SK-N-SH (cell line): Measurements from ENCODE around the gene PRKG1. TPM values are rescaled to one million over a fixed set of nuclear protein-coding genes. Genes with fewer than 3 reads are reported as not detected.

Source experiments
- CTCF ChIA-PET: fragments of 300-600, 350-600 bp; formaldehyde crosslinking; extraction: SDS; loops from one replicate; lab custom pipeline; 2021; lab: Yijun Ruan, JAX
- POLR2A ChIA-PET: fragments of 350-600 bp; sonication (Branson Sonifier 250); formaldehyde crosslinking; extraction: SDS; loops from one replicate; lab custom pipeline; 2020; ENCODE audit warnings: antibody characterized with exemption, inconsistent platforms; lab: Yijun Ruan, JAX
- DNase-seq: peaks from one replicate; pipeline ENCODE4 v3.0.0; 2012
- H2AFZ ChIP-seq: fragments of 200-600 bp; sonication (generic); 2 replicates; pipeline ENCODE4 v1.8.1; 2016; ENCODE audit warnings: antibody characterized with exemption, mild to moderate bottlenecking, low read depth
- H3F3A ChIP-seq: fragments of 200-600 bp; sonication (generic); replicated peaks from 2 replicates; pipeline ENCODE3; 2016; ENCODE audit warnings: antibody characterized with exemption, mild to moderate bottlenecking; ENCODE audit not compliant: insufficient read depth
- H3K27ac ChIP-seq, 2 experiments: fragments of 200-500 bp in 1 of 2; fragments of 200-600 bp in 1 of 2; sonication (Bioruptor generic) in 1 of 2; sonication (generic), shearing (Covaris generic) in 1 of 2; 2 replicates each; pipeline versions ENCODE4 v1.5.1 to v1.6.1; 2014 to 2016; ENCODE audit warnings: low read depth in 2 of 2, inconsistent platforms in 1 of 2, low read length in 1 of 2, mild to moderate bottlenecking in 1 of 2, mixed read lengths in 1 of 2
- H3K27me3 ChIP-seq: fragments of 200-600 bp; sonication (generic), shearing (Covaris generic); 2 replicates; pipeline ENCODE4 v1.6.1; 2016; ENCODE audit warnings: mixed run types; ENCODE audit not compliant: insufficient read depth
- H3K36me3 ChIP-seq, 2 experiments: fragments of 200-500 bp in 1 of 2; fragments of 200-600 bp in 1 of 2; sonication (Bioruptor generic) in 1 of 2; sonication (generic) in 1 of 2; replicated peaks in 1 of 2; 2 replicates each; pipeline versions ENCODE3 to v1.5.1; 2014 to 2016; ENCODE audit warnings: low read length in 1 of 2, mild to moderate bottlenecking in 1 of 2; ENCODE audit not compliant: insufficient read depth in 2 of 2, control insufficient read depth in 1 of 2
- H3K4me1 ChIP-seq, 2 experiments: fragments of 200-500 bp in 1 of 2; fragments of 200-600 bp in 1 of 2; sonication (Bioruptor generic) in 1 of 2; sonication (generic), shearing (Covaris generic) in 1 of 2; 2 replicates each; pipeline versions ENCODE4 v1.5.1 to v1.6.1; 2014 to 2016; ENCODE audit warnings: low read depth in 1 of 2, low read length in 1 of 2, mixed run types in 1 of 2; ENCODE audit not compliant: insufficient read depth in 2 of 2, control insufficient read depth in 1 of 2
- H3K4me2 ChIP-seq: fragments of 200-600 bp; sonication (generic), shearing (Covaris generic); 2 replicates; pipeline ENCODE4 v1.6.1; 2017; ENCODE audit warnings: mixed run types
- H3K4me3 ChIP-seq, 2 experiments: fragments of 200-500 bp in 1 of 2; fragments of 200-600 bp in 1 of 2; sonication (Bioruptor generic) in 1 of 2; sonication (generic), shearing (Covaris generic) in 1 of 2; 2 replicates each; pipeline versions ENCODE4 v1.5.1 to v1.8.1; 2014 to 2016; ENCODE audit warnings: low read depth in 2 of 2, inconsistent platforms in 1 of 2, low read length in 1 of 2, mild to moderate bottlenecking in 1 of 2, mixed read lengths in 1 of 2, moderate library complexity in 1 of 2
- H3K79me2 ChIP-seq: fragments of 200-600 bp; sonication (generic); 2 replicates; pipeline ENCODE4 v1.8.1; 2017; ENCODE audit warnings: mild to moderate bottlenecking; ENCODE audit not compliant: insufficient read depth
- H3K9ac ChIP-seq: fragments of 200-600 bp; sonication (generic); 2 replicates; pipeline ENCODE4 v1.6.1; 2017; ENCODE audit warnings: mixed run types
- H3K9me2 ChIP-seq: fragments of 200-600 bp; sonication (generic); 2 replicates; pipeline ENCODE4 v1.6.1; 2017; ENCODE audit warnings: mixed run types
- H3K9me3 ChIP-seq: fragments of 200-600 bp; sonication (generic); 2 replicates; pipeline ENCODE4 v1.6.1; 2017; ENCODE audit warnings: mixed run types, mild to moderate bottlenecking, moderate library complexity
- H4K20me1 ChIP-seq: fragments of 200-600 bp; sonication (generic); 2 replicates; pipeline ENCODE4 v1.6.1; 2017; ENCODE audit warnings: mild to moderate bottlenecking, mixed run types; ENCODE audit not compliant: insufficient read depth
- CHD2 ChIP-seq: fragments of 150-350 bp; IDR thresholded peaks from 2 replicates; pipeline ENCODE4 v1.6.1; 2018; ENCODE audit warnings: low read length; ENCODE audit not compliant: partially characterized antibody
- ELF1 ChIP-seq: IDR thresholded peaks from 2 replicates; pipeline ENCODE4 v1.4.0; 2012
- EP300 ChIP-seq, 2 experiments: IDR thresholded peaks; 2 replicates each; pipeline versions ENCODE4 v1.4.0 to v1.6.1; 2012; ENCODE audit warnings: borderline replicate concordance in 1 of 2, low read depth in 1 of 2, low read length in 1 of 2
- EZH2phosphoT487 ChIP-seq: fragments of 200-600 bp; sonication (generic); IDR thresholded peaks from 2 replicates; pipeline ENCODE4 v1.6.1; 2017; ENCODE audit warnings: low read depth, mixed run types, mild to moderate bottlenecking, antibody characterized with exemption, moderate library complexity, borderline replicate concordance
- FOSL2 ChIP-seq: IDR thresholded peaks from 2 replicates; pipeline ENCODE4 v1.4.0; 2012; ENCODE audit warnings: low read depth, mild to moderate bottlenecking, moderate library complexity, borderline replicate concordance
- FOXJ3 ChIP-seq: sonication (generic); formaldehyde crosslinking; IDR thresholded peaks from 2 replicates; pipeline ENCODE4 v1.5.1; 2020; ENCODE audit warnings: mild to moderate bottlenecking, missing genetic modification reagents
- FOXM1 ChIP-seq: IDR thresholded peaks from 2 replicates; pipeline ENCODE4 v1.4.0; 2012; ENCODE audit warnings: low read depth, mild to moderate bottlenecking
- GABPA ChIP-seq: IDR thresholded peaks from 2 replicates; pipeline ENCODE4 v1.4.0; 2012; ENCODE audit warnings: low read depth, mild to moderate bottlenecking
- JUND ChIP-seq: IDR thresholded peaks from 2 replicates; pipeline ENCODE4 v1.4.0; 2012
- MEF2A ChIP-seq: IDR thresholded peaks from 2 replicates; pipeline ENCODE4 v1.4.0; 2012; ENCODE audit warnings: low read depth, borderline replicate concordance
- MXI1 ChIP-seq: IDR thresholded peaks from 2 replicates; pipeline ENCODE4 v1.6.1; 2012; ENCODE audit warnings: mild to moderate bottlenecking, low read depth, low read length, improper control_type of control experiment
- NFIC ChIP-seq: IDR thresholded peaks from 2 replicates; pipeline ENCODE4 v1.4.0; 2012; ENCODE audit warnings: borderline replicate concordance
- NRF1 ChIP-seq: IDR thresholded peaks from 2 replicates; pipeline ENCODE4 v1.6.1; 2012; ENCODE audit warnings: low read depth, mild to moderate bottlenecking, low read length
- RAD21 ChIP-seq: IDR thresholded peaks from 2 replicates; pipeline ENCODE4 v1.6.1; 2012; ENCODE audit warnings: mild to moderate bottlenecking, low read length
- RXRA ChIP-seq: IDR thresholded peaks from 2 replicates; pipeline ENCODE4 v1.4.0; 2012; ENCODE audit warnings: low read depth, mild to moderate bottlenecking, borderline replicate concordance
- SMC3 ChIP-seq: IDR thresholded peaks from 2 replicates; pipeline ENCODE4 v1.6.1; 2012; ENCODE audit warnings: low read depth, low read length, improper control_type of control experiment
- TAF1 ChIP-seq: IDR thresholded peaks from 2 replicates; pipeline ENCODE4 v1.6.1; 2012; ENCODE audit warnings: low read depth, mild to moderate bottlenecking, low read length, moderate library complexity, borderline replicate concordance
- TCF12 ChIP-seq: IDR thresholded peaks from 2 replicates; pipeline ENCODE4 v1.4.0; 2012
- TEAD4 ChIP-seq: IDR thresholded peaks from 2 replicates; pipeline ENCODE4 v1.4.0; 2012; ENCODE audit warnings: mild to moderate bottlenecking, borderline replicate concordance; ENCODE audit not compliant: insufficient read depth
- YY1 ChIP-seq: IDR thresholded peaks from 2 replicates; pipeline ENCODE4 v1.4.0; 2012; ENCODE audit warnings: low read depth, mild to moderate bottlenecking
- WGBS: methylation state at CpG from one replicate; pipeline ENCODE4 v1.1.6; 2017; ENCODE audit warnings: low lambda C conversion rate; 5-methylcytosine and 5-hydroxymethylcytosine counted together
- polyA plus RNA-seq, 3 experiments: library from polyadenylated mRNA; depleted of rRNA; stranded (reverse); fragments of >200 nt; gene quantifications; 2 replicates each; pipeline ENCODE4 v1.2.3, GENCODE V29; 2012
- TF ChIP-seq, protein P1 (sequence below): IDR thresholded peaks from 2 replicates; pipeline ENCODE4 v1.4.0; 2012; ENCODE audit warnings: low read depth
- TF ChIP-seq, protein P2 (sequence below): IDR thresholded peaks from 2 replicates; pipeline ENCODE4; 2012
- TF ChIP-seq, protein P3 (sequence below): fragments of 150-350 bp; IDR thresholded peaks from 2 replicates; pipeline ENCODE4 v1.6.1; 2016; ENCODE audit warnings: mild to moderate bottlenecking, low read depth, low read length
- TF ChIP-seq, protein P4 (sequence below): IDR thresholded peaks from 2 replicates; pipeline ENCODE4 v1.4.0; 2012; ENCODE audit warnings: low read depth, borderline replicate concordance

The PRKG1 gene
- polyA plus RNA-seq, 1 of the 3 experiments (the other 2 are of a cell fraction), result 4.1 TPM

DNA sequence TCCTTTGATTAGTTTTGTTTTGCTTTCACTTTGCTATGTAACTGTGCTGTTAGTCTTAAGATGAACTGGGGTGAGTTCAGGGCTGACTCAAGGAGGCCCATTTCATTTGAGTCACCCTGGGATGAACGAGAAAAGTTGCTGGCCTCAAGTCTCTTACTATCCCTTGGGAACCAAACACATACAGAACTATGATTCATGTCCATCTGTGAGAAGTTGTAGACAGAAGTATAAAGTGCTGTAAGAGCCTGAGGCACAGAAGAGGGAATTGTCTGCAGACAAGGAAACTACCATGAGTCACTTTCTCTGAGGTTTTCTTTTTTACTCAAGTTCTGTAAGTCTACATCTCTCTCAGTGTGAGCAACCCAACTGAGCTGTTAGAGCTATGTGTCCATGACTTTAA lies 805.0 kb downstream of the PRKG1 start:
- POLR2A ChIA-PET, result no interaction called here
- 0% methylated on average over 1 of the region's 1 CpG for WGBS
- DNase-seq, result no peak
- H3K4me2 ChIP-seq, result no peak overlapping the region
- no peak overlapping the region for H2AFZ ChIP-seq
- H3F3A ChIP-seq, result peaks cover 10% of the 10 kb centered on the region
- H3K4me3 ChIP-seq, result no peak overlapping the region
- no peaks in the 10 kb centered on the region for H3K9me3 ChIP-seq
- H4K20me1 ChIP-seq, result no peaks in the 10 kb centered on the region
- no peaks in the 10 kb centered on the region for H3K79me2 ChIP-seq
- peak overlapping the region; percentile 72 to 83 for H3K27ac ChIP-seq
- no peak overlapping the region for H3K9ac ChIP-seq
- no peaks in the 10 kb centered on the region for H3K9me2 ChIP-seq
- CTCF ChIA-PET, result interaction anchor here (1.3 kb wide), 1 partner anchor 26 kb away, joined by 4 read pairs; no protein-coding TSS in a partner anchor
- H3K4me1 ChIP-seq, result peaks cover 0 to 10% of the 10 kb centered on the region in 2 experiments; a peak in 2 of 4 replicates
- H3K36me3 ChIP-seq, result no peaks in the 10 kb centered on the region
- TF ChIP-seq SMC3, result no peak
- TF ChIP-seq MEF2A, result no peak
- TF ChIP-seq, protein P1, sequence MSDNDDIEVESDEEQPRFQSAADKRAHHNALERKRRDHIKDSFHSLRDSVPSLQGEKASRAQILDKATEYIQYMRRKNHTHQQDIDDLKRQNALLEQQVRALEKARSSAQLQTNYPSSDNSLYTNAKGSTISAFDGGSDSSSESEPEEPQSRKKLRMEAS, result no peak
- no peak for TF ChIP-seq YY1
- TF ChIP-seq CHD2, result no peak
- TF ChIP-seq, protein P2, sequence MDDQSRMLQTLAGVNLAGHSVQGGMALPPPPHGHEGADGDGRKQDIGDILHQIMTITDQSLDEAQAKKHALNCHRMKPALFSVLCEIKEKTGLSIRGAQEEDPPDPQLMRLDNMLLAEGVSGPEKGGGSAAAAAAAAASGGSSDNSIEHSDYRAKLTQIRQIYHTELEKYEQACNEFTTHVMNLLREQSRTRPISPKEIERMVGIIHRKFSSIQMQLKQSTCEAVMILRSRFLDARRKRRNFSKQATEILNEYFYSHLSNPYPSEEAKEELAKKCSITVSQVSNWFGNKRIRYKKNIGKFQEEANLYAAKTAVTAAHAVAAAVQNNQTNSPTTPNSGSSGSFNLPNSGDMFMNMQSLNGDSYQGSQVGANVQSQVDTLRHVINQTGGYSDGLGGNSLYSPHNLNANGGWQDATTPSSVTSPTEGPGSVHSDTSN, result no peak
- TF ChIP-seq TAF1, result no peak
- TF ChIP-seq, protein P3, sequence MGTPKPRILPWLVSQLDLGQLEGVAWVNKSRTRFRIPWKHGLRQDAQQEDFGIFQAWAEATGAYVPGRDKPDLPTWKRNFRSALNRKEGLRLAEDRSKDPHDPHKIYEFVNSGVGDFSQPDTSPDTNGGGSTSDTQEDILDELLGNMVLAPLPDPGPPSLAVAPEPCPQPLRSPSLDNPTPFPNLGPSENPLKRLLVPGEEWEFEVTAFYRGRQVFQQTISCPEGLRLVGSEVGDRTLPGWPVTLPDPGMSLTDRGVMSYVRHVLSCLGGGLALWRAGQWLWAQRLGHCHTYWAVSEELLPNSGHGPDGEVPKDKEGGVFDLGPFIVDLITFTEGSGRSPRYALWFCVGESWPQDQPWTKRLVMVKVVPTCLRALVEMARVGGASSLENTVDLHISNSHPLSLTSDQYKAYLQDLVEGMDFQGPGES, result no peak
- TF ChIP-seq ELF1, result no peak
- TF ChIP-seq TCF12, result no peak; the same call in 1 of the 2 replicates
- TF ChIP-seq, protein P4, sequence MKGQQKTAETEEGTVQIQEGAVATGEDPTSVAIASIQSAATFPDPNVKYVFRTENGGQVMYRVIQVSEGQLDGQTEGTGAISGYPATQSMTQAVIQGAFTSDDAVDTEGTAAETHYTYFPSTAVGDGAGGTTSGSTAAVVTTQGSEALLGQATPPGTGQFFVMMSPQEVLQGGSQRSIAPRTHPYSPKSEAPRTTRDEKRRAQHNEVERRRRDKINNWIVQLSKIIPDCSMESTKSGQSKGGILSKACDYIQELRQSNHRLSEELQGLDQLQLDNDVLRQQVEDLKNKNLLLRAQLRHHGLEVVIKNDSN, result 0 out of 2 replicates have a peak, but pooled peaks have one; percentile 8
- peak; percentile 43; the same call in 1 of the 2 replicates for TF ChIP-seq FOSL2
- TF ChIP-seq JUND, result peak; percentile 43
- H3K27me3 ChIP-seq, result no peaks in the 10 kb centered on the region

DNA sequence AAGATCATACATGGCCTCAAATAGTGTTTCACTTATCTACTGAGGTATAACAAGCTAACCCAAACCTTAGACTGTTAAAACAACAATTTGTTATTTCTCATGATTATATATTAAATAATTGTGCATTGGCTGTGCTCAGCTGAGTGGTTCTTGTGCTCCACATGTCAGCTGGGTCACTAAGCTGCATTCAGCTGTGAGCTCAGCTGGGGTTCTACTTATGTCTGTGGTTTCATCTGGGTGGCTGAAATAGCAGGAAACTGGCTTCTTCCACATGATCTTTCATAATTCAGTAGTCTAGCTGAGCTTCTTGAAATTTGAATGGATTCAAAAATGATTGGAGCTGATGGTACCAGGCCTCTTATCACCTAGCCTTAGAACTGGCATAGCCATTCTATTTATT lies 806.9 kb downstream of the PRKG1 start:
- Histone ChIP-seq H3K4me3 (no peak overlapping the region), H2AFZ (no peak overlapping the region), H3K36me3 (no peaks in the 10 kb centered on the region), H3K27me3 (no peaks in the 10 kb centered on the region), H3K9me2 (no peaks in the 10 kb centered on the region), H3K4me2 (no peak overlapping the region), H3K9me3 (no peaks in the 10 kb centered on the region), H3F3A (peaks cover 10% of the 10 kb centered on the region), H3K4me1 (peaks cover 0 to 10% of the 10 kb centered on the region in 2 experiments; a peak in 2 of 4 replicates), H3K27ac (no peak overlapping the region), H4K20me1 (no peaks in the 10 kb centered on the region), H3K9ac (no peak overlapping the region), H3K79me2 (no peaks in the 10 kb centered on the region)
- POLR2A ChIA-PET, result no interaction called here
- TF ChIP-seq EZH2phosphoT487 (no peak), TEAD4 (no peak), RXRA (no peak), EP300 (IDR thresholded peaks at IDR 0.05; ENCODE audit: borderline replicate concordance in 1 of 2, low read depth in 1 of 2, low read length in 1 of 2) (no peak), RAD21 (no peak), NFIC (no peak), FOXJ3 (CRISPR knock-in tag) (no peak), CHD2 (no peak), GABPA (no peak), MXI1 (no peak), NRF1 (no peak), ELF1 (no peak), FOXM1 (no peak)
- CTCF ChIA-PET, result no interaction called here
- DNase-seq, result no peak
